Choroid plexus epithelial cell (primary cell): Measurements from ENCODE around the gene WFS1.

Experiments used
- DNase-seq: peaks from one replicate; pipeline ENCODE4 v3.0.0-alpha.2; 2010; ENCODE audit warnings: low read depth
- H3K4me3 ChIP-seq: 2 replicates; pipeline ENCODE4 v1.5.1; 2011; ENCODE audit warnings: low read depth, mild to moderate bottlenecking, control low read depth, low read length, moderate library complexity
- TF ChIP-seq, protein P1 (sequence below): conservative IDR thresholded peaks from 2 replicates; pipeline ENCODE4 v1.5.1; 2011; ENCODE audit warnings: low read depth, mild to moderate bottlenecking, control low read depth, inconsistent platforms, low read length, moderate library complexity

The WFS1 gene

GRCh38 chr4:6330384-6330767 lies 60.7 kb downstream of the WFS1 start:
- no peak overlapping the region for H3K4me3 ChIP-seq
- TF ChIP-seq, protein P1, sequence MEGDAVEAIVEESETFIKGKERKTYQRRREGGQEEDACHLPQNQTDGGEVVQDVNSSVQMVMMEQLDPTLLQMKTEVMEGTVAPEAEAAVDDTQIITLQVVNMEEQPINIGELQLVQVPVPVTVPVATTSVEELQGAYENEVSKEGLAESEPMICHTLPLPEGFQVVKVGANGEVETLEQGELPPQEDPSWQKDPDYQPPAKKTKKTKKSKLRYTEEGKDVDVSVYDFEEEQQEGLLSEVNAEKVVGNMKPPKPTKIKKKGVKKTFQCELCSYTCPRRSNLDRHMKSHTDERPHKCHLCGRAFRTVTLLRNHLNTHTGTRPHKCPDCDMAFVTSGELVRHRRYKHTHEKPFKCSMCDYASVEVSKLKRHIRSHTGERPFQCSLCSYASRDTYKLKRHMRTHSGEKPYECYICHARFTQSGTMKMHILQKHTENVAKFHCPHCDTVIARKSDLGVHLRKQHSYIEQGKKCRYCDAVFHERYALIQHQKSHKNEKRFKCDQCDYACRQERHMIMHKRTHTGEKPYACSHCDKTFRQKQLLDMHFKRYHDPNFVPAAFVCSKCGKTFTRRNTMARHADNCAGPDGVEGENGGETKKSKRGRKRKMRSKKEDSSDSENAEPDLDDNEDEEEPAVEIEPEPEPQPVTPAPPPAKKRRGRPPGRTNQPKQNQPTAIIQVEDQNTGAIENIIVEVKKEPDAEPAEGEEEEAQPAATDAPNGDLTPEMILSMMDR = no peak
- DNase-seq = no peak

DNA sequence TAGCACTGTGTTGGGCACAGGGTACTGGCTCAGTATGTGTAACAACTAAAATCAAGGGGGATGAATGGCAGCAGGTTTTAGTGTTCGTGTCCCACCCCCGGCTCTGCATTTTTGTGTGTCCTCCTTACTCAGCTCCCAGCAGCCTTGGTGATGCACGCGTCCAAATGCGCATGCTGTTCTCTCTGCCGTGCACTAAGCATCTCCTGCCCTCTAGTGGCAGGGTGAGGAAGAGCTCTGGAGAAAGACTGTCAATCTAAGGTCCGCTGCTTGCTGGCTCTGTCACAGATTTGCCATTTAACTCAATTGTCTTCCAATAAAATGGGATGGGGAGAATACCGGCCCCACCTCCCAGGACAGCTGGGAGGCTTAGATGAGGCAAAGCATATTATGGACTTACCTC lies 61.4 kb downstream of the WFS1 start:
- TF ChIP-seq, protein P1 = peak; percentile 81
- peak; percentile 47 for DNase-seq
- H3K4me3 ChIP-seq = no peak overlapping the region

DNA sequence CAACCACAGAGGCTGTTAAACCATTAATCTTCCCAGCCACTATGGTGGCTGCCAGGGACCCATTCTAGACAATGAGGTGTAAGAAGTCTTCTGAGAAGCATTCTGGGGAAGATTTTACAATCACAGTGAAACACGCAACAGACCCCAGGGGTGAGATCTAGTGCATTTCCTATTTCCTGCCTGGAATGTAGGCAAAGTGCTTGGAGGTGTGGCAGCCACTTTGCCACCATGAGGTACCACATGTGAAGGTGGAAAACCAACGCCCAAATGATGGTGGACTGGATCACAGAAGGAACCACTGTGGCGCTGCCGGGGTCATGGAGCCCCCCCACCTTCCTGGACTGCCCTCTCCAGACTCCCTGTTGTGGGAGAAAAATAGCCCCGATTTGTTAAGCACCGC lies 61.8 kb downstream of the WFS1 start:
- H3K4me3 ChIP-seq = no peak overlapping the region
- TF ChIP-seq, protein P1 = no peak
- DNase-seq = no peak

GRCh38 chr4:6332042-6332668 lies 62.5 kb downstream of the WFS1 start:
- TF ChIP-seq, protein P1 = peak; percentile 93
- peak; percentile 50 for DNase-seq
- H3K4me3 ChIP-seq = no peak overlapping the region

GRCh38 chr4:6332669-6333050 lies 63.0 kb downstream of the WFS1 start:
- TF ChIP-seq, protein P1 = no peak
- DNase-seq = no peak
- no peak overlapping the region for H3K4me3 ChIP-seq

DNA sequence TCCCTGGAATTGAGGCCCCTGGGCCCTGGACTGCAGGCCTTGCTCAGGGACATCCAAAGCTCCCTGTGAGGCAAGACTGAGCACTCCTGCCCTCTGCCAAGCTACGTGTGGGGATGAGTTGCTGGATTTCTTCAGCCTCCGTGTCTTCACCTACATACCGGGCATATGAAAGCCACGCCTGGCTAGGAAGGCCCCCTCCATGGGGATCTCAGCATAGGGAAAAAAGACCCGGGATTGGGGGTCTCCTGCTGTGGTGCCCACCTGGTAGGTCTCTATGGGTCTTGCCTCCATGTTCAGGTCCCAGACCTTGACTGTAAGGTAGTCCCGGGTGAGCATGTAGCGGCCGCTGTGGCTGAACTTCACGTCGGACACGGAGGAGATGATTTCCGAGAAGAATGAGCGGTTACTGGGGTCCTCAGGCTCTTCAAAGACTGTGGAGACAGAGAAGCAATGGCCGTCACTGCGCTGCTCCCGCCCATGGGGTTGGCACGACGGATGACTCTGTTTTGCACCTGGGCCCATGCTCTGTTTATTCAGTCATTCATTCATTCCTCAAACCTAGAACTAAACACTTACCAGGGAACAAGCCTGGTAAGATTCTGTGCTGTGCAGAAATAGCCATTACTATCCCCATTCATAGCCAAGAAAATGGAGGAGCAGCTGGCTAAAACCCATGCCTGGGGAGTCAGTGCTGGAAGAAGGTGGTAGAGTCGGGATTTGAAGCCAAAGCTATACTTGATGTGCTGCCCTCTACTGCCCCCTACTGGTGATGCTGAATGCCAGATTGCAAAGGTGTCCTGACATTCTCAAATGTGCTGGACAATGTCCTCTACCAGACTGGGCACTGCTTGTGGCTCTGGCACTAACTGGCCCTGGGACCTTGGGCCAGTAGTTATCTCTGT lies 63.9 kb downstream of the WFS1 start:
- H3K4me3 ChIP-seq = no peak overlapping the region
- TF ChIP-seq, protein P1 = peak; percentile 73
- peak; percentile 31 for DNase-seq
